ENCODE measurements around the gene LBX1.
"Not testable (repeated sequence)": the region's sequence is repeated elsewhere in the genome, so short reads cannot be mapped to it uniquely, and the experiment has no call there.

The LBX1 gene

DNA sequence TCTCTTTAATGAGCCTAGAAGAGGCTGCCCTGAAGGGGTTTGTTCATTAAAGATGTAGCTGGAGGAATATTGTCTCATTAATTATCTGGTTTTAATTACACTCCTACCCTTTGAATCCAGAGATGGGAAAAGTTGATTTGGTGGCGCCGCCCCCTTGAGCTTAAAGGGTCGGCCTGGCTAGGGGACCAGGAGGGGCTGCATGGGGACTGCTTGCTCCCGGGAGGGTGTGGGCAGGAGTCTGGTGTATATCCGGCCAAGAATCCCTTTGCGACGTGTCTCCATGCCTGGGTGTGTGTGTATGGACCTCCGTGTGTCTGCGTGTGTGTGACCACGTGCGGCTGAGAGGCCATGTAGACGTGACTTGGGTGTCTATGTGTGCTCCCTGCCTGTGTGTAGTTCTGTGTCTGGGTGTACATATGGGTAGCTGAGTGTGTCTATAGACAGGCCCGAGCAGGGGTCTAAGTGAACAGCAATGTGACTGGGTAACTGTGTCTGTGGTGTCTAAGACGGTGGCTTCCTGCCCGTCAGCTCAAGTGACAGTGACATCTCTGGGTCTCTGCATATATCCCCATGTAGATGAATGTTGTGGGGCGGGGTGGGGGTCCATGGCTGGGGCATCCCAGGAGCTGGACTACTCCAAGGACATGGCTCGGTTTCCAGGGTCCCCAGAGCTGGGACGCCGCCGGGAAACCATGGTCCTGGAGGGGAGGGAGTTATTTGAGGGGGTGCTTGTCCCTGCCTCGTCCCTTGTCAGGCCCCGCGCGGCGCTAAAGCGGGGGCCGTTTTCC is 10.7 kb downstream of the LBX1 start:
- no peak overlapping the region for H3K27ac ChIP-seq (ENCODE audit: insufficient read depth, low read depth, low read length, poor library complexity, severe bottlenecking)
- H3K9me3 ChIP-seq (ENCODE audit: control insufficient read depth, low read length), result no peaks in the 10 kb centered on the region
- H3K4me1 ChIP-seq (ENCODE audit: control insufficient read depth, insufficient read depth, low read length), result peaks cover 37% of the 10 kb centered on the region
- H3K27me3 ChIP-seq (ENCODE audit: control insufficient read depth, insufficient read depth, low read length, poor library complexity, severe bottlenecking), result peaks cover 100% of the 10 kb centered on the region
- 9 to 13% methylated on average over 27 of the region's 27 CpGs for WGBS, 2 experiments
- no peaks in the 10 kb centered on the region for H3K36me3 ChIP-seq (ENCODE audit: control insufficient read depth, insufficient read depth, low read length)
- H3K4me3 ChIP-seq (ENCODE audit: insufficient read depth, low read depth, low read length), result no peak overlapping the region

DNA sequence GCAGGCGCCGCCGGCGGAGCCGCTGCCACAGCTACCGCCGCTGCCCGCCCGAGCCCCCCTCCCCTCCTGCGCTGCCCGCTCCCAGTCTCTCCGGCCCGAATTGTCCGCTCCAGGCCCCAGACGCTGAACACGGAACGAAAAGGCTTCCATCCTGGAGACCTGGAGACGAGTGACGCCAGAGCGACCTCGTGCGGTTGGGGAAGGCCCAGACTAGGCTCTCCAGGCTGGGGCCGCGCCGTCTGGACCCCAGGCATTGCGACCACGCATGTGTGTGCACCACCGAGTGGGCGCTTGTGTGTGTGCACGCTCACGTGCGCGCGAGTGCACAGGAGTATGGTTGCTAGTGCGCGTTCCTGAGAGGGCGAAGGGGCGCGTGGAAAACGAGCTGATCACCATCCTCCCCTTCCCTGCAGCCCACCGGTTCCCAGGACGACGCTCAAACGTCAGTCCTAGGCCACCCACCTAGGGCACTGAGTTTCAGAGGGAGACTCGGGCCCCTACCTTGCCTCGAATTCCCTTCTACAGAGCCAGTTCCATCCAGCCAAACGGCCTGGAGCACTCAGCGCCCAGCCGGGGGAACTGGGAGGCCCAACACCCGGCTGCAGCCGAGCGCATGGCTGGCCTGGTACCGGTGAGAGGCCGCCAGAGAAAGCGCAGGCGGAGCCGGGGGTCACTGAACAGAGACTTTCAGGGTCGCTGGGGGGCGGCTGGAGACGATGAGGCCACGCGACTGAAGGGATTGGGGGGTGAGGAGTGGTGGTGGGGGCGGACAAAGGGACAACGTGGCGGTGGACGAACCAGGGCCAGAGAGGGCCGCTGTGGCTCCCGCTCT is 11.6 kb downstream of the LBX1 start:
- Histone ChIP-seq H3K9me3 (ENCODE audit: control insufficient read depth, low read length) (no peaks in the 10 kb centered on the region), H3K27ac (ENCODE audit: insufficient read depth, low read depth, low read length, poor library complexity, severe bottlenecking) (no peak overlapping the region), H3K36me3 (ENCODE audit: control insufficient read depth, insufficient read depth, low read length) (no peaks in the 10 kb centered on the region), H3K4me3 (ENCODE audit: insufficient read depth, low read depth, low read length) (peak overlapping the region; percentile 10), H3K4me1 (ENCODE audit: control insufficient read depth, insufficient read depth, low read length) (peaks cover 34% of the 10 kb centered on the region), H3K27me3 (ENCODE audit: control insufficient read depth, insufficient read depth, low read length, poor library complexity, severe bottlenecking) (peaks cover 100% of the 10 kb centered on the region)
- 1% methylated on average over 68 of the region's 68 CpGs for WGBS, 2 experiments

DNA sequence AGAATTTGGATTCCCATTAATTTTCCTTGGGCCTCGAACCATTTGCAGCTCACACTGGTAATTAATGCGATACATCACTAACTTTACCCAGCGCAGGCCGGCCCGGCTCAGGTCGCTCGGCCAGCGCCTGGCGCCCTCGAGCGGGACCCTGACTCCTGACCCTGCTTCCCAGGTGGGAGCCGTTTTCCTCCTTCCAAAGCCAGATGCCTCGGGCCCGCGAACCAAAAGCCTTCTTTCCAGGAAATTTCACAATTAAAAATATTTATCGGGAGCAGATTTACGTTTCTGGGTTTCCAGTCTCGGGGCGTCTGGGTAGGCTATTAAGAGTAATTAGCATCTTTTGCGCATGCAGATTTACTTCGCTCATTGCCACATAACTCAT is 12.2 kb downstream of the LBX1 start:
- 2 to 3% methylated on average over 21 of the region's 21 CpGs for WGBS, 2 experiments
- Histone ChIP-seq H3K27me3 (ENCODE audit: control insufficient read depth, insufficient read depth, low read length, poor library complexity, severe bottlenecking) (peaks cover 100% of the 10 kb centered on the region), H3K27ac (ENCODE audit: insufficient read depth, low read depth, low read length, poor library complexity, severe bottlenecking) (no peak overlapping the region), H3K4me1 (ENCODE audit: control insufficient read depth, insufficient read depth, low read length) (peaks cover 28% of the 10 kb centered on the region), H3K9me3 (ENCODE audit: control insufficient read depth, low read length) (no peaks in the 10 kb centered on the region), H3K4me3 (ENCODE audit: insufficient read depth, low read depth, low read length) (no peak overlapping the region), H3K36me3 (ENCODE audit: control insufficient read depth, insufficient read depth, low read length) (no peaks in the 10 kb centered on the region)

DNA sequence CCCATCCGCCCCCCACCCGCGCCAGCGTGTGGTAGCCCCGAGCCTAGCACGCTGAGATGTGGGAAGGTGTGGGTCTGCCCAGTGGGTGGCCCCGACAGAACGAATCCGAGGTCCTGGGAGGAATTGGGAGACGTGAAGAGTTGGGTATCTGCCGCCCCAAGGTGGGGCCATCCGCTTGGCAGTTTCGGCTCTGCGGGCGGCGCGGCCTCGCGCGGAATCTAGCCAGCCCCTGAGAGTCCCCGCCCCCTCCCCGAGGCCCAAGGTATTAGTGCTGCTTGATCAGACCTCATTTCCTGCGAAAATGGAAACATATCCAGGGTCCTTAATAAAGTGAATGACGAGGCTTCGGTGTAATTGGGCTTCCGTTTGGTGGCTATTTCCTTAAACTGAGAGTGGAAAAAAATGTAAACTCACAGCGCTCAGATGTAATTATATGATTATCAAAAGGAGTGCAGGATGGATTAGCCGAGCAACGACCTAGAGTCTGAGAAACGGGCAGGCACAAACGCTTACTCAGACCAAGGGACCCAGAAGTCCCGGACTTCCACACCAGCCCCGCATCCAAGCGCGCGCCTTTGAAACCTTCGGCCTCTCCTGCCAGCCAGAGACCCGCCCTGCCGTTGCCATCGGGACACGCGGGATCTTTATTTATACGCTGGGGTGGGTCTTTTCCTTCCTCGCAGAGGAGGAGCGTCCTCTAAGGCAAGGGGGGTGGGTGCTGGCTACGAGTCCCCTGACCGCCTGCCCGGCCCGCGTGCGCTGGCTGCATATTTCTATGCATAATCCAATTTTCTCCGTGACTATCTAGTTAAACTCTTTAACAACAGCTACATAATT is 12.8 kb downstream of the LBX1 start:
- Histone ChIP-seq H3K27ac (ENCODE audit: insufficient read depth, low read depth, low read length, poor library complexity, severe bottlenecking) (no peak overlapping the region), H3K36me3 (ENCODE audit: control insufficient read depth, insufficient read depth, low read length) (no peaks in the 10 kb centered on the region), H3K27me3 (ENCODE audit: control insufficient read depth, insufficient read depth, low read length, poor library complexity, severe bottlenecking) (peaks cover 100% of the 10 kb centered on the region), H3K9me3 (ENCODE audit: control insufficient read depth, low read length) (no peaks in the 10 kb centered on the region), H3K4me1 (ENCODE audit: control insufficient read depth, insufficient read depth, low read length) (peaks cover 25% of the 10 kb centered on the region), H3K4me3 (ENCODE audit: insufficient read depth, low read depth, low read length) (no peak overlapping the region)
- WGBS, 2 experiments, result 5% methylated on average over 52 of the region's 52 CpGs

DNA sequence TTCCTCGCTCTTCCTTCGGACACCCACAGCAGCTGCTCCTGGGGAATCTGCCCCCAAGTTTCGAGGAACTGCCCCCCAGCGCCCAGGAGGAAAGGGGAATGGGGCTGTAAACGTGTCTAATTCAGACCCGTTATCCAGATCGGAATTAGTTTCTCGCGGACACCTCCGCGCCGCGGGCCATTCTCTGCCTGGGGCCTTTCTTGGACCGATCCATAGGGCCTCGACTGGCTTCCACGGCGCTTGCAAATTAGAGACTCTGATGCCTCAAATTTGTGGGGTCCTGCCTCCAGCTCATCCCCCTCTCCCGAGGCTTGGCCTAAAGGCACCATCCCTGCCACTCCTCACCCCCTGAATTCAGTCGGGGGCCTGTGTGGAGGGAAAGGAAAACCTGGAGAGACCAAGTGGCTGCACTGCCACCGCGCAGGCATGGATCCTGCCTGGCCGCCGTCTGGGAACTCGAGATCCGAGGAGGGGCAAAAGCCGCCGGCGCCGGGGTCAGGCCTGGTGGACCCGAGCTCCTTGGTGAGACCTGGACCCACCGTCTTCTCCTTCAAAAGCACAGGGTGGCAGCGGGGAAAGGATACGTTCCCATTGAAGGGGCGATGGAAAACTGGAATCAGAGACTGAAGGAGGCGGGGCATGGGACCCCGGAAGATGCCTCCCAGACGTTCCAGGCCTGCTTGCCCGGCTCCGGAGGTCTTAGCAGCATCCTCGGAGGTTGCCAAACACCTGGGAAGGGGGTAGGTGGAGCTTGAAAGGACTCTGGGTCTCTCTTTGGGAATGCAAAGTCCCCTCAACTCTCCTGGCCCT is 13.7 kb downstream of the LBX1 start:
- Histone ChIP-seq H3K4me3 (ENCODE audit: insufficient read depth, low read depth, low read length) (no peak overlapping the region), H3K27me3 (ENCODE audit: control insufficient read depth, insufficient read depth, low read length, poor library complexity, severe bottlenecking) (peaks cover 100% of the 10 kb centered on the region), H3K9me3 (ENCODE audit: control insufficient read depth, low read length) (no peaks in the 10 kb centered on the region), H3K36me3 (ENCODE audit: control insufficient read depth, insufficient read depth, low read length) (no peaks in the 10 kb centered on the region), H3K4me1 (ENCODE audit: control insufficient read depth, insufficient read depth, low read length) (peaks cover 25% of the 10 kb centered on the region), H3K27ac (ENCODE audit: insufficient read depth, low read depth, low read length, poor library complexity, severe bottlenecking) (no peak overlapping the region)
- WGBS, 2 experiments, result 6% methylated on average over 40 of the region's 40 CpGs

DNA sequence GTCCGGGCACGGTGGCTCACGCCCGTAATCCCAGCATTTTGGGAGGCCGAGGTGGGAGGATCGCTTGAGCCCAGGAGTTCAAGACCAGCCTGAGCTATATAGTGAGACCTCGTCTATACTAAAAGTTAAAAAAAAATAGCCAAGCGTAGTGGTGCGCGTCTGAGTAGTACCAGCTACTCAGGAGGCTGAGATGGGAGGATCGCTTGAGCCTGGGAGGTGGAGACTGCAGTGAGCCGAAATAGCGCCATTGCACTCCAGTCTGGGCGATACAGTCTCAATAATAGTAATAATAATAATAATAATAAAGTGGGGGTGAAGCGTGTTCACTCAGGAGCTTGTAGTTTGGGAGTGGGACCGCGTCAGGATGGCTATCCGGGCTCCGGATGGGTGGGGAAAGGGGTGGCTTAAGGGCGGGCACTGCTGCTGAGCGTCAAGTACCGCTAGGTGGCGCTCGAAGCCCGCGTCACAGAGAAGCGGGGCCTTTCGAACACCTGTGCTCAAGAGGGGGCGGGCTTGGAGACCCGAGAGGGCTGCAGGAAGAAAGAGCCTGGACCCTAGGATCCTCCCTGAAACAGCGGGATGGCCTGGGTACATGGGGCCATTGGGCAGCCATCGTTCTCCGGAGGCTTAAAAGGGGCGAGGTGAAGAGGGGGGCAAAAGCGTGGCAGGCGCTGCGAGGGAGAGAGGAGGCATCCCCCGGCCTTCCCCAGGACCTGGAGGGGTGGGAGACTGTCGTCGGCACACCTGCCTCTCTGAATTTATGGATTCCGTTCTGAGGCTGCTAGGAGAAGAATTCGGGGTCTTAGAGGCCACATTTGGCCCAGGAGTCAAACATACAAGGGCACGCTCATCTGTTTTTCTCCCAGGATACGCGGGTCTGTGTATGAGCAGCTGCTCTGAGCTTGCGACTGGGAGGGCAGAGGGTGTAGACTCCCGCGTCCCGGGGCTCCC is 14.5 kb downstream of the LBX1 start:
- H3K27me3 ChIP-seq (ENCODE audit: control insufficient read depth, insufficient read depth, low read length, poor library complexity, severe bottlenecking), result peaks cover 100% of the 10 kb centered on the region
- no peak overlapping the region for H3K27ac ChIP-seq (ENCODE audit: insufficient read depth, low read depth, low read length, poor library complexity, severe bottlenecking)
- no peaks in the 10 kb centered on the region for H3K9me3 ChIP-seq (ENCODE audit: control insufficient read depth, low read length)
- WGBS, 2 experiments, result 13 to 14% methylated on average over 48 to 49 of the region's 49 CpGs
- peaks cover 25% of the 10 kb centered on the region for H3K4me1 ChIP-seq (ENCODE audit: control insufficient read depth, insufficient read depth, low read length)
- H3K36me3 ChIP-seq (ENCODE audit: control insufficient read depth, insufficient read depth, low read length), result no peaks in the 10 kb centered on the region
- no peak overlapping the region for H3K4me3 ChIP-seq (ENCODE audit: insufficient read depth, low read depth, low read length)

DNA sequence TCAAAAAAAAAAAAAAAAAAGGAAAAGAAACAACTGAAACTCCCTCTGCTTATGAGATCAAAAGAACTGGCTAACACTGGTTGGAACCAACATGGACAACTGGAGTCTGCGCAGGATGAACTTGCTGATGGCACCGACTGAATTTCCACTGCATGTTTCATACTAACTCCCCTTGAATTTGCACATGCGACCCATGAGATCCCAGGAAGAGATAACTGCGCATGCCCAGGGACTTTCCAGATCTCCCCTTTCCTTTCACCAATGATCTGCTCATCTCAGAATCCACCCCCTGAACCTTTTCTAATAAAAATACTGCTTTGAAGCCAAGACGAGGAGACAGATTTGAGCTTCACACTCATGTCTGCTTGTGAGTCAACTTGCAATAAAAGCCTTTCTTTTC is 20.7 kb downstream of the LBX1 start:
- no peak overlapping the region for H3K4me3 ChIP-seq (ENCODE audit: insufficient read depth, low read depth, low read length)
- no peaks in the 10 kb centered on the region for H3K9me3 ChIP-seq (ENCODE audit: control insufficient read depth, low read length)
- H3K27ac ChIP-seq (ENCODE audit: insufficient read depth, low read depth, low read length, poor library complexity, severe bottlenecking), result no peak overlapping the region
- peaks cover 50% of the 10 kb centered on the region for H3K27me3 ChIP-seq (ENCODE audit: control insufficient read depth, insufficient read depth, low read length, poor library complexity, severe bottlenecking)
- no peaks in the 10 kb centered on the region for H3K36me3 ChIP-seq (ENCODE audit: control insufficient read depth, insufficient read depth, low read length)
- no peaks in the 10 kb centered on the region for H3K4me1 ChIP-seq (ENCODE audit: control insufficient read depth, insufficient read depth, low read length)
- WGBS, 2 experiments, result 89 to 91% methylated on average over 5 of the region's 5 CpGs

DNA sequence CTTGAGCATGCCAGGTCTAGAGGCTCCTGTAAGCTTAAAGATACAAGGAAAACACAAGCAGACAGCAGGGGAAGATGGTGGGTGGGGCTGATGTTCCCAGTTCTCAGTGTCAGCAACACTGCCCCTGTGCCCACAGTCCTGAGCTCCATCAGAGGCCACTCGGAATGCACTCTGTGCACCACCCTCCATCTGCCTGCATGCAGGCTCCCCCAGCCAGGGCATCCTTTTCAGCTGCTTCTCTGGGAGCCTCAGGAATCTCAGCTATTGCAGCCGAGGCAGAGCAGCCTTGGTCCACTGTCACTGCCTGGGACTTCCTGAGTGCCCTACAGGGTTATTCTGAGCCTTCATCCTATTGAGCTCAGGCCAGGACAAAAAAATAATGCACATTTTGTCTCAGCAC is 22.2 kb downstream of the LBX1 start:
- Histone ChIP-seq H3K9me3 (ENCODE audit: control insufficient read depth, low read length) (no peaks in the 10 kb centered on the region), H3K27me3 (ENCODE audit: control insufficient read depth, insufficient read depth, low read length, poor library complexity, severe bottlenecking) (peaks cover 35% of the 10 kb centered on the region), H3K36me3 (ENCODE audit: control insufficient read depth, insufficient read depth, low read length) (no peaks in the 10 kb centered on the region), H3K27ac (ENCODE audit: insufficient read depth, low read depth, low read length, poor library complexity, severe bottlenecking) (no peak overlapping the region), H3K4me1 (ENCODE audit: control insufficient read depth, insufficient read depth, low read length) (no peaks in the 10 kb centered on the region), H3K4me3 (ENCODE audit: insufficient read depth, low read depth, low read length) (no peak overlapping the region)
- 65 to 79% methylated on average over 2 of the region's 2 CpGs for WGBS, 2 experiments

DNA sequence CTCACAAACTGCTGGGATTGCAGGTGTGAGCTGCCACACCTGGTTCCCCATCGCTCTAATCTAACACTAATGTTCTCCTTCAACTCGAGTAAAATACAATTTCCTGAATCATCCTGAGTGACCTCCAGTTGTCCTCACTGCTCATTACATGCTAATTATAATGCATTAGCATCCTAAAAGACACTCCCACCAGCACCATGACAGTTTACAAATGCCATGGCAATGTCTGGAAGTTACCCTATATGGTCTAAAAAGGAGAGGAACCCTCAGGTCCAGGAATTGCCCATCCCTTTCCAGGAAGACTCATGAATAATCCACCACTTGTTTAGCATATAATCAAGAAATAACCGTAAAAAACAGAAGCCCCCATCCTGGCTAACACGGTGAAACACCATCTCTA is 26.6 kb downstream of the LBX1 start:
- not testable (repeated sequence) for H3K4me3 ChIP-seq (ENCODE audit: insufficient read depth, low read depth, low read length); H3K36me3 ChIP-seq (ENCODE audit: control insufficient read depth, insufficient read depth, low read length); H3K27ac ChIP-seq (ENCODE audit: insufficient read depth, low read depth, low read length, poor library complexity, severe bottlenecking); H3K4me1 ChIP-seq (ENCODE audit: control insufficient read depth, insufficient read depth, low read length); H3K9me3 ChIP-seq (ENCODE audit: control insufficient read depth, low read length); H3K27me3 ChIP-seq (ENCODE audit: control insufficient read depth, insufficient read depth, low read length, poor library complexity, severe bottlenecking)
- 86 to 88% methylated on average over 4 of the region's 4 CpGs for WGBS, 2 experiments
